ENCODE results near the gene HDAC10.
"Not testable (repeated sequence)": the region's sequence is repeated elsewhere in the genome, so short reads cannot be mapped to it uniquely, and the experiment has no call there.

HDAC10 gene

GRCh38 chr22:50273781-50274180, 22.7 kb upstream of the HDAC10 start:
- H3K4me1 ChIP-seq (ENCODE audit: control insufficient read depth in 1 of 2, insufficient read depth in 2 of 2, low read length in 2 of 2): peaks cover 0 to 36% of the 10 kb centered on the region in 2 donors
- H3K27ac ChIP-seq (ENCODE audit: low read length): not testable (repeated sequence)

DNA sequence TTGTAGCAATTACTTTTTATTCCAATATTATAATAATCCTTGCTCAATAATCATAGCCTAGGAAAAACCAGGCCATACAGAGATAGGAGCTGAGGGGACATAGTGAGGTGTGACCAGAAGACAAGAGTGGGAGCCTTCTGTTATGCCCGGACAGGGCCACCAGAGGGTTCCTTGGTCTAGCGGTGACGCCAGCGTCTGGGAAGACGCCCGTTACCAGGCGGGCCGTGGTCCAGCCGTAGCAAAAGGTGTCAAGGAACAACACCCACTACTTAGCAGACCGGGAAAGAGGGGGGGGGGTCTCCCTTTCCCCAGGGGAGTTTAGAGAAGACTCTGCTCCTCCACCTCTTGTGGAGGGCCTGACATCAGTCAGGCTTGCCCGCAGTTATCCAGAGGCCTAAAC, 22.3 kb upstream of the HDAC10 start:
- H3K4me1 ChIP-seq (ENCODE audit: control insufficient read depth in 1 of 2, insufficient read depth in 2 of 2, low read length in 2 of 2): peaks cover 0 to 40% of the 10 kb centered on the region in 2 donors
- H3K4me3 ChIP-seq (ENCODE audit: low read depth in 1 of 2, low read length in 2 of 2); H3K27ac ChIP-seq (ENCODE audit: low read length); H3K27me3 ChIP-seq (ENCODE audit: low read depth, low read length); H3K9me3 ChIP-seq (ENCODE audit: control insufficient read depth in 1 of 2, low read length in 2 of 2): not testable (repeated sequence)
- peaks cover 0 to 33% of the 10 kb centered on the region in 2 donors for H3K36me3 ChIP-seq (ENCODE audit: control insufficient read depth in 1 of 2, insufficient read depth in 2 of 2, low read length in 2 of 2)

More at GRCh38 chr22:50273781-50274180, 22.7 kb upstream of the HDAC10 start:
- H3K9me3 ChIP-seq (ENCODE audit: control insufficient read depth in 1 of 2, low read length in 2 of 2); H3K27me3 ChIP-seq (ENCODE audit: low read depth, low read length); H3K4me3 ChIP-seq (ENCODE audit: low read depth in 1 of 2, low read length in 2 of 2): not testable (repeated sequence)
- peaks cover 0 to 37% of the 10 kb centered on the region in 2 donors for H3K36me3 ChIP-seq (ENCODE audit: control insufficient read depth in 1 of 2, insufficient read depth in 2 of 2, low read length in 2 of 2)

GRCh38 chr22:50272044-50272802, 21.2 kb upstream of the HDAC10 start:
- Histone ChIP-seq H3K36me3 (ENCODE audit: control insufficient read depth in 1 of 2, insufficient read depth in 2 of 2, low read length in 2 of 2) (peaks cover 0 to 21% of the 10 kb centered on the region in 2 donors), H3K27ac (ENCODE audit: low read length) (no peak overlapping the region), H3K9me3 (ENCODE audit: control insufficient read depth in 1 of 2, low read length in 2 of 2) (no peaks in the 10 kb centered on the region), H3K27me3 (ENCODE audit: low read depth, low read length) (no peaks in the 10 kb centered on the region), H3K4me3 (ENCODE audit: low read depth in 1 of 2, low read length in 2 of 2) (no peak overlapping the region), H3K4me1 (ENCODE audit: control insufficient read depth in 1 of 2, insufficient read depth in 2 of 2, low read length in 2 of 2) (peaks cover 0 to 51% of the 10 kb centered on the region in 2 donors)

- Histone ChIP-seq H3K27ac (ENCODE audit: low read length) (no peak overlapping the region), H3K4me1 (ENCODE audit: control insufficient read depth in 1 of 2, insufficient read depth in 2 of 2, low read length in 2 of 2) (peaks cover 0 to 57% of the 10 kb centered on the region in 2 donors), H3K4me3 (ENCODE audit: low read depth in 1 of 2, low read length in 2 of 2) (peak overlapping the region in 1 of 2 donors; percentile 57)
Measured at GRCh38 chr22:50271519-50271970, 20.5 kb upstream of the HDAC10 start.

DNA sequence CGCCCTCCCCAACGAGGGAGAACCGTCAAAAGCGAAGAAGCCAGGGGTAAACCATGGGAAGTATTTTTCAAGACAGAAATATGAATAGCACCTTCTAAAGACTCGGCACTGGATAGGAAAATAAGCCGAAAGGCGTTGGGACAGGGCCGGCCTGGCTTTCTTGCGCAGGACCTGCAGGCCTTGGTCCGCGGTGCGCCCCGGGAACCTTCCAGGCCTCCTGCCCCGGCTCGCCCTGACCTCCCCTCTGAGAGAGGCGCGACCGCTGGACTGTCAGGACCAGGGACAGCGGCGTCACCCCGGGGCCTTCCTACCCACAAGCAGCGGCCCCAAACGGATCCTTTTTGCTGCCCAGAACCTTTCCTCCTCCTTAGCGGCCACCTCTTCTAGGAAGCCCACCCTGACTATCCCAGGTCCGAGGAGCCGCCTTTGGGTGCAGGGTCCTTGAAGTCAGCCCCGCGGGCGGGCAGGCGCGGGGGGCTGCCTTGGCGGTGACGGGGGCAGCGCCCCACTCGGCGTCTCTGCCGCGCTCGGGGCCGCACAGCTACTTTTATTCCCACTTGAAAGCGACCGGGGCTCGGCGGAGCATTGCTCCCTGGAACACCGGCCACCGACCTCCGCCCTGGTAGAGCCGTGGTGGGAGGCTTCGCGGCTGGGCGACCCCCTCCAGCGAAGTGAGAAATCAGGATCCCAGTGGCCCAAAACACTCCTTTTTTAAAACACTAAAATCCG, 19.8 kb upstream of the HDAC10 start:
- no peaks in the 10 kb centered on the region for H3K9me3 ChIP-seq (ENCODE audit: control insufficient read depth in 1 of 2, low read length in 2 of 2)
- peaks cover 0 to 8% of the 10 kb centered on the region in 2 donors for H3K36me3 ChIP-seq (ENCODE audit: control insufficient read depth in 1 of 2, insufficient read depth in 2 of 2, low read length in 2 of 2)
- H3K4me3 ChIP-seq (ENCODE audit: low read depth in 1 of 2, low read length in 2 of 2): peak overlapping the region; percentile 26 to 57
- H3K27me3 ChIP-seq (ENCODE audit: low read depth, low read length): no peaks in the 10 kb centered on the region
- H3K4me1 ChIP-seq (ENCODE audit: control insufficient read depth in 1 of 2, insufficient read depth in 2 of 2, low read length in 2 of 2): peaks cover 0 to 57% of the 10 kb centered on the region in 2 donors
- H3K27ac ChIP-seq (ENCODE audit: low read length): no peak overlapping the region

More at GRCh38 chr22:50271519-50271970, 20.5 kb upstream of the HDAC10 start:
- Histone ChIP-seq H3K9me3 (ENCODE audit: control insufficient read depth in 1 of 2, low read length in 2 of 2) (no peaks in the 10 kb centered on the region), H3K36me3 (ENCODE audit: control insufficient read depth in 1 of 2, insufficient read depth in 2 of 2, low read length in 2 of 2) (peaks cover 0 to 15% of the 10 kb centered on the region in 2 donors), H3K27me3 (ENCODE audit: low read depth, low read length) (no peaks in the 10 kb centered on the region)

DNA sequence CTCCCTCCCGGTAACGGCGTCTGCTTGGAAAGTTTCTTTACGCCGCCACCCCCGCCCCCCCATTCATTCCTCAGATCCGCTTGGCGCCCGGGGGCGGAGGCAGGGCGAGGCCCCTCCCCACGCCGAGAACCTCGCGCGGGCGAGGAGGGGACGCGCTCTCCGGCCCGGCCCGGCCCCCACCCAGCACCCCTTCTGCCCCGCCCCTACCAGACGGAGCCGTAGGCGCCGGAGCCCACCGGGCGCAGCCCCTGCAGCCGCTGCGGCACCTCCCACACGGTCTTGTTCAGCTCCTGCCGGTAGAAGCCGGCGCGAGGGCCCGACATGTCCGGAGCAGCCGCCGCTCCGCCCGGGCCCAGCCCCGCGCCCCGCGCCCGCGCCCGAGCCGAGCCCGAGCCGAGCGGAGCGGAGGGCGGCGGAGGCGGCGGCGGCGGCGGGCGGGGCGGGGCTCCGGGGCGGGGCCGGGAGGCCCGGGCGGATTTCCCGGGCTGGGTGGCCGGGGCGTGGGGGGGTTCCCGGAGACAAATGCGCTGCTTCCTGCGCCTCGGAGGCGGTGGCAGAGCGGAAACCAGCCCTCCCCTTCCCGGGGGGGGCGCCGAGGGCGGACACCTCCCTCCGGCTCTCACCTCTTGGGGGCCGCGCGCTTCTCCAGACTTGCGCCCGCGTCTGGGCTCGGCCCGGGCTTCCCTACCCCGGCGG, 19.1 kb upstream of the HDAC10 start, which contains the start of gene MAPK11:
TSS of gene MAPK11 (minus strand) at position 411 of the 696 bp plus-strand sequence. CDS start at position 323, 88 bp downstream.
- H3K4me1 ChIP-seq (ENCODE audit: control insufficient read depth in 1 of 2, insufficient read depth in 2 of 2, low read length in 2 of 2): peaks cover 0 to 57% of the 10 kb centered on the region in 2 donors
- peak within 1 kb of the TSS; percentile 26 to 57 for H3K4me3 ChIP-seq (ENCODE audit: low read depth in 1 of 2, low read length in 2 of 2)
- H3K27ac ChIP-seq (ENCODE audit: low read length): no peak within 1 kb of the TSS
- no peaks in the 10 kb centered on the region for H3K9me3 ChIP-seq (ENCODE audit: control insufficient read depth in 1 of 2, low read length in 2 of 2)
- peaks cover 0 to 3% of the 10 kb centered on the region in 2 donors for H3K36me3 ChIP-seq (ENCODE audit: control insufficient read depth in 1 of 2, insufficient read depth in 2 of 2, low read length in 2 of 2)
- no peaks in the 10 kb centered on the region for H3K27me3 ChIP-seq (ENCODE audit: low read depth, low read length)

- Histone ChIP-seq H3K27me3 (ENCODE audit: low read depth, low read length) (no peaks in the 10 kb centered on the region), H3K27ac (ENCODE audit: low read length) (no peak overlapping the region), H3K4me1 (ENCODE audit: control insufficient read depth in 1 of 2, insufficient read depth in 2 of 2, low read length in 2 of 2) (peaks cover 0 to 57% of the 10 kb centered on the region in 2 donors), H3K9me3 (ENCODE audit: control insufficient read depth in 1 of 2, low read length in 2 of 2) (no peaks in the 10 kb centered on the region), H3K4me3 (ENCODE audit: low read depth in 1 of 2, low read length in 2 of 2) (peak overlapping the region in 1 of 2 donors; percentile 56), H3K36me3 (ENCODE audit: control insufficient read depth in 1 of 2, insufficient read depth in 2 of 2, low read length in 2 of 2) (no peaks in the 10 kb centered on the region)
Measured at GRCh38 chr22:50269573-50269969, 18.5 kb upstream of the HDAC10 start.

- H3K36me3 ChIP-seq (ENCODE audit: control insufficient read depth in 1 of 2, insufficient read depth in 2 of 2, low read length in 2 of 2): no peaks in the 10 kb centered on the region
- H3K27me3 ChIP-seq (ENCODE audit: low read depth, low read length): no peaks in the 10 kb centered on the region
- H3K4me1 ChIP-seq (ENCODE audit: control insufficient read depth in 1 of 2, insufficient read depth in 2 of 2, low read length in 2 of 2): peaks cover 0 to 57% of the 10 kb centered on the region in 2 donors
- no peak overlapping the region for H3K27ac ChIP-seq (ENCODE audit: low read length)
- peak overlapping the region in 1 of 2 donors; percentile 16 for H3K4me3 ChIP-seq (ENCODE audit: low read depth in 1 of 2, low read length in 2 of 2)
- H3K9me3 ChIP-seq (ENCODE audit: control insufficient read depth in 1 of 2, low read length in 2 of 2): no peaks in the 10 kb centered on the region
Measured at GRCh38 chr22:50268655-50269113, 17.6 kb upstream of the HDAC10 start.

- Histone ChIP-seq H3K9me3 (ENCODE audit: control insufficient read depth in 1 of 2, low read length in 2 of 2) (no peaks in the 10 kb centered on the region), H3K4me1 (ENCODE audit: control insufficient read depth in 1 of 2, insufficient read depth in 2 of 2, low read length in 2 of 2) (peaks cover 0 to 55% of the 10 kb centered on the region in 2 donors), H3K27ac (ENCODE audit: low read length) (no peak overlapping the region), H3K36me3 (ENCODE audit: control insufficient read depth in 1 of 2, insufficient read depth in 2 of 2, low read length in 2 of 2) (no peaks in the 10 kb centered on the region), H3K27me3 (ENCODE audit: low read depth, low read length) (peaks cover 4% of the 10 kb centered on the region), H3K4me3 (ENCODE audit: low read depth in 1 of 2, low read length in 2 of 2) (peak overlapping the region in 1 of 2 donors; percentile 50)
Measured at GRCh38 chr22:50267591-50268390, 16.7 kb upstream of the HDAC10 start.

DNA sequence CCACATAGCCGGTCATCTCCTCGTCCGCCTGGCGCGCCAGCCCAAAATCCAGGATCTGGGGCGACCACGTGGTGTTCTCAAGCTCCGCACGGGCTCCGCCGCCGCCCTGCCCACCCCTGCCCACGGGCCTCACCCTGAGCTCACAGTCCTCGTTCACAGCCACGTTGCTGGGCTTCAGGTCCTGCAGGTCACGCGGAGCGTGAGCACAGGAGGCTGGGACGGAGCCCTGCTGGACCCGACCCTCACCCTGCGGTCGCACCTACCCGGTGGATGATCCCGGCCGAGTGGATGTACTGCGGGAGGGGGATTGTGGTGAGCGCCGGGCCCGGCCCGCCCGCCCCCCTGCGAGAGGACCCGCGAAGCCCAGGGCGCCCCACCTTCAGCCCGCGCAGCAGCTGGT, 15.9 kb upstream of the HDAC10 start:
- H3K4me1 ChIP-seq (ENCODE audit: control insufficient read depth in 1 of 2, insufficient read depth in 2 of 2, low read length in 2 of 2): peaks cover 0 to 57% of the 10 kb centered on the region in 2 donors

More for the DNA sequence above, 15.9 kb upstream of the HDAC10 start:
- peak overlapping the region in 1 of 2 donors; percentile 50 for H3K4me3 ChIP-seq (ENCODE audit: low read depth in 1 of 2, low read length in 2 of 2)
- peaks cover 12% of the 10 kb centered on the region for H3K27me3 ChIP-seq (ENCODE audit: low read depth, low read length)
- H3K27ac ChIP-seq (ENCODE audit: low read length): no peak overlapping the region
- H3K9me3 ChIP-seq (ENCODE audit: control insufficient read depth in 1 of 2, low read length in 2 of 2): no peaks in the 10 kb centered on the region
- H3K36me3 ChIP-seq (ENCODE audit: control insufficient read depth in 1 of 2, insufficient read depth in 2 of 2, low read length in 2 of 2): no peaks in the 10 kb centered on the region

Measured in muscle layer of duodenum (tissue), 2 donors.